Superior temporal gyrus (tissue), 1 donor: Measurements from ENCODE around the gene PXDC1.
A peak's percentile ranks its signal among the peaks of the same experiment; 100 is the strongest.
"Not testable (repeated sequence)": the region's sequence is repeated elsewhere in the genome, so short reads cannot be mapped to it uniquely, and the experiment has no call there.

ENCODE experiments used
- DNase-seq: peaks from one replicate; pipeline ENCODE4 v3.0.0-alpha.2; 2016; ENCODE audit errors: extremely low spot score

Gene PXDC1

GRCh38 chr6:3762852-3763251 is 11.3 kb upstream of the PXDC1 start:
- DNase-seq, result no peak

GRCh38 chr6:3762359-3762758 is 10.8 kb upstream of the PXDC1 start:
- DNase-seq, result no peak

- DNase-seq, result no peak
Measured at GRCh38 chr6:3761989-3762270, 10.4 kb upstream of the PXDC1 start.

GRCh38 chr6:3759646-3760232 is 8.2 kb upstream of the PXDC1 start:
- DNase-seq, result no peak

- DNase-seq, result no peak
Measured at GRCh38 chr6:3758842-3759144, 7.3 kb upstream of the PXDC1 start.

GRCh38 chr6:3757998-3758841 is 6.7 kb upstream of the PXDC1 start:
- not testable (repeated sequence) for DNase-seq

- no peak for DNase-seq
Measured at GRCh38 chr6:3757241-3757641, 5.7 kb upstream of the PXDC1 start.

GRCh38 chr6:3756546-3756945 is 5.0 kb upstream of the PXDC1 start:
- no peak for DNase-seq

- DNase-seq, result no peak
Measured at GRCh38 chr6:3755637-3756545, 4.4 kb upstream of the PXDC1 start.

- DNase-seq, result no peak
Measured at GRCh38 chr6:3754776-3755175, 3.3 kb upstream of the PXDC1 start.

- not testable (repeated sequence) for DNase-seq
Measured at GRCh38 chr6:3754032-3754725, 2.7 kb upstream of the PXDC1 start.

- no peak for DNase-seq
Measured at GRCh38 chr6:3753228-3753835, 1.8 kb upstream of the PXDC1 start.

GRCh38 chr6:3752531-3753227 is 1.2 kb upstream of the PXDC1 start:
- DNase-seq, result no peak

- peak; percentile 56 for DNase-seq
Measured at GRCh38 chr6:3751730-3752530, 417 bp upstream of the PXDC1 start.

GRCh38 chr6:3750317-3751076 is 1.0 kb downstream of the PXDC1 start:
- DNase-seq, result peak; percentile 65

- no peak for DNase-seq
Measured at GRCh38 chr6:3749977-3750316, 1.6 kb downstream of the PXDC1 start.

- DNase-seq, result no peak
Measured at GRCh38 chr6:3749067-3749841, 2.3 kb downstream of the PXDC1 start.

GRCh38 chr6:3748208-3749066 is 3.1 kb downstream of the PXDC1 start:
- peak; percentile 64 for DNase-seq
